ENCODE results near the gene CD96.

The CD96 gene

DNA sequence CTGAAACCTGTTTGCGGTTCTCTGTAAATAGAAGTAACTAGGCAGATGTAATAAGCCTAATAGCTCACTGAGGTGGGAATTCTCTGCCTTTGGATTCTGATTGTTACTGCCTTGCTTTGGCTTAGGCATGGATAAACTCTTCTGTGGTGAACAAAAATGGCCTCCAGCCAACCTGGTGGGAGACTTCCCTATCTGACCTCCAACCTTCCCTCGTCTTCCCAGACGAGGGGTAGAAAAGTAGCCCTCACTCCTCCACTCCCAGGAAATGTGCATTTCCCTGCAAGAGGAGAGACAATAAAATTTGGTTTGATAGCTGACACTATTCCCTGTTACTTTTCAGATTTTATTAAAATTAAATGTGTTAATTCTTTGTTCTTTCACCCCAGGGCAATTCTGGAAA, 606 bp upstream of the CD96 start:
- DNase-seq (ENCODE audit: low spot score) = no peak
- peaks cover 17% of the 10 kb centered on the region for H3K4me1 ChIP-seq (ENCODE audit: insufficient read depth, poor library complexity, severe bottlenecking)
- TF ChIP-seq, protein P1, sequence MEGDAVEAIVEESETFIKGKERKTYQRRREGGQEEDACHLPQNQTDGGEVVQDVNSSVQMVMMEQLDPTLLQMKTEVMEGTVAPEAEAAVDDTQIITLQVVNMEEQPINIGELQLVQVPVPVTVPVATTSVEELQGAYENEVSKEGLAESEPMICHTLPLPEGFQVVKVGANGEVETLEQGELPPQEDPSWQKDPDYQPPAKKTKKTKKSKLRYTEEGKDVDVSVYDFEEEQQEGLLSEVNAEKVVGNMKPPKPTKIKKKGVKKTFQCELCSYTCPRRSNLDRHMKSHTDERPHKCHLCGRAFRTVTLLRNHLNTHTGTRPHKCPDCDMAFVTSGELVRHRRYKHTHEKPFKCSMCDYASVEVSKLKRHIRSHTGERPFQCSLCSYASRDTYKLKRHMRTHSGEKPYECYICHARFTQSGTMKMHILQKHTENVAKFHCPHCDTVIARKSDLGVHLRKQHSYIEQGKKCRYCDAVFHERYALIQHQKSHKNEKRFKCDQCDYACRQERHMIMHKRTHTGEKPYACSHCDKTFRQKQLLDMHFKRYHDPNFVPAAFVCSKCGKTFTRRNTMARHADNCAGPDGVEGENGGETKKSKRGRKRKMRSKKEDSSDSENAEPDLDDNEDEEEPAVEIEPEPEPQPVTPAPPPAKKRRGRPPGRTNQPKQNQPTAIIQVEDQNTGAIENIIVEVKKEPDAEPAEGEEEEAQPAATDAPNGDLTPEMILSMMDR (IDR thresholded peaks at IDR 0.05; ENCODE audit: poor library complexity, severe bottlenecking) = no peak

DNA sequence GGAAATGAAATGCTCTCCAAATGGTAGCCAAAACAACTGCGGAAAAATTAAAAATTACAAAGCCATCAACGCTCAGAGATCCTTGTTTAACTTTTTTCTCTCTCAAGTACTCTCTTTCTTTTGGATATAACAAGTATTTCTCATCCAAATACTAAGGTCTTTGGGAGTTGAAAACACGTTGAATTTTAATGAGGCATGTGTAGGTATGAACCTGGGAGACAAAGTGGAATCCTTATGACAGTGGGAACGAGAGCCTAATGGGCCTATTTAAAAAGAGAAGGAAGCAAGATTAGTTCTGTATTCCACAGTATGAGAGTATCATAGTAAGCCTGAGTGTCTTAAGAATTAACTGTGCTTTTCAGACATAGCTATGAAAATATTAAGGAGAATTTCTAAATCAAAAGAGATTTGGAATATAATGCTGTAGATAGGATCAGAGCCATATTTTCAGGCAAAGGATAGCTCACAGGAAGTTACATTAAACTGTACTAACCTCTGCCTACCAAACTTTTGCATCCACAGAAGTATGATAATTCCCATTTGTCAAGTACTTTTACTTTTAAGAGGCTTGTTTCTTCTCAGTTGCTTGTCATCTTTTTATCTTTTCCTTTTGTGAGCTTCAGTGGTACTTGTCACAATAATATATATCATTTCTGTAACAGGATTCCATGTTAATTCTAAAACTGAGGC, 759 bp downstream of the CD96 start:
- ATAC-seq (ENCODE audit: low read depth) (no peak), DNase-seq (ENCODE audit: low spot score) (no peak)
- Histone ChIP-seq H3K36me3 (ENCODE audit: low read depth) (no peaks in the 10 kb centered on the region), H3K4me1 (ENCODE audit: insufficient read depth, poor library complexity, severe bottlenecking) (peaks cover 17% of the 10 kb centered on the region), H3K9me3 (ENCODE audit: severe bottlenecking) (no peaks in the 10 kb centered on the region), H3K4me3 (ENCODE audit: severe bottlenecking) (no peak overlapping the region), H3K27me3 (ENCODE audit: insufficient read depth, poor library complexity, severe bottlenecking) (no peaks in the 10 kb centered on the region), H3K27ac (ENCODE audit: poor library complexity, severe bottlenecking) (no peak overlapping the region)
- TF ChIP-seq, protein P1 (IDR thresholded peaks at IDR 0.05; ENCODE audit: poor library complexity, severe bottlenecking) = no peak

More for the DNA sequence above, 606 bp upstream of the CD96 start:
- H3K36me3 ChIP-seq (ENCODE audit: low read depth) = no peaks in the 10 kb centered on the region
- no peak for ATAC-seq (ENCODE audit: low read depth)
- no peaks in the 10 kb centered on the region for H3K27me3 ChIP-seq (ENCODE audit: insufficient read depth, poor library complexity, severe bottlenecking)
- no peak overlapping the region for H3K27ac ChIP-seq (ENCODE audit: poor library complexity, severe bottlenecking)
- no peaks in the 10 kb centered on the region for H3K9me3 ChIP-seq (ENCODE audit: severe bottlenecking)
- H3K4me3 ChIP-seq (ENCODE audit: severe bottlenecking) = no peak overlapping the region

DNA sequence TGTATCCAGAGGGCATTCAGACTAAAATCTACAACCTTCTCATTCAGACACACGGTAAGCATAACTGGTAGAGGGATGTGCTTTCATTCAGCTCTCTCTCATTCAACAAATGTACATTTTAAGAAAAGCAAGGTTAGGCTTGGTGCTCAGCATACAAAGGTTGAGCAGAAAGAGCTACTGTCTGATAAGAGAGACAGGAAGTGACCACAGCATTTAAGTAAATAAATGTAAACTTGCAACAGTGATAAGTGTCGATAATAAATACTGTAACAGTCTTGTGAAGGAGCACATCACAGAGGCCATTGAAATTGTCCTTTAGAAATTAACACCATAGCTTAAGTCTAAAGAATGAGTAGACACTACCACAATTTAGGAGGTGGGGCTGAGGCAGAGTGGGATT, 3.4 kb downstream of the CD96 start:
- TF ChIP-seq, protein P1 (IDR thresholded peaks at IDR 0.05; ENCODE audit: poor library complexity, severe bottlenecking) = no peak

DNA sequence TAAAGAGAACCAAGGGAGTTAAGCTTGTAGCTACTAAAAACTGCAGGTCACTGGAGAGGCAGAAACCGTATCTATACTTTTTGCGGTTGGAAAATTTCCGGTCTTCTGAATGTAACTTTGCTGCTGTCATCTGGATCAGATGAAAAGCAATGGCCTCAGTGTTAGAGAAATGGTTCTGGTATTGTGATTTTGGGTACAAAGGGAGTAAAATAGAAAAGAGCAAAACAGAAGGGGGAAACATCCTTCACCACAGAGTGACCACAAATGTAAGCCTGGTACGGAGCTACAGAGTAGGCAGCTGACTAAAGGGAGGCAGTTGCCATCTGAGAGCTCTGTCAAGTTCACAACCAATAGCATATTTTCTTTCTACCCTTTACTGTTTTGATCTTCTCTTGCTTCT, 5.6 kb downstream of the CD96 start:
- H3K4me1 ChIP-seq (ENCODE audit: insufficient read depth, poor library complexity, severe bottlenecking) = no peaks in the 10 kb centered on the region
- TF ChIP-seq, protein P1 (IDR thresholded peaks at IDR 0.05; ENCODE audit: poor library complexity, severe bottlenecking) = no peak
- H3K9me3 ChIP-seq (ENCODE audit: severe bottlenecking) = no peaks in the 10 kb centered on the region
- H3K36me3 ChIP-seq (ENCODE audit: low read depth) = no peaks in the 10 kb centered on the region
- H3K4me3 ChIP-seq (ENCODE audit: severe bottlenecking) = no peak overlapping the region
- peaks cover 3% of the 10 kb centered on the region for H3K27me3 ChIP-seq (ENCODE audit: insufficient read depth, poor library complexity, severe bottlenecking)
- H3K27ac ChIP-seq (ENCODE audit: poor library complexity, severe bottlenecking) = no peak overlapping the region
- no peak for ATAC-seq (ENCODE audit: low read depth)
- DNase-seq (ENCODE audit: low spot score) = no peak

More for the DNA sequence above, 3.4 kb downstream of the CD96 start:
- no peaks in the 10 kb centered on the region for H3K9me3 ChIP-seq (ENCODE audit: severe bottlenecking)
- no peak overlapping the region for H3K27ac ChIP-seq (ENCODE audit: poor library complexity, severe bottlenecking)
- no peaks in the 10 kb centered on the region for H3K36me3 ChIP-seq (ENCODE audit: low read depth)
- H3K4me1 ChIP-seq (ENCODE audit: insufficient read depth, poor library complexity, severe bottlenecking) = no peaks in the 10 kb centered on the region
- ATAC-seq (ENCODE audit: low read depth) (no peak), DNase-seq (ENCODE audit: low spot score) (no peak)
- no peaks in the 10 kb centered on the region for H3K27me3 ChIP-seq (ENCODE audit: insufficient read depth, poor library complexity, severe bottlenecking)
- no peak overlapping the region for H3K4me3 ChIP-seq (ENCODE audit: severe bottlenecking)

DNA sequence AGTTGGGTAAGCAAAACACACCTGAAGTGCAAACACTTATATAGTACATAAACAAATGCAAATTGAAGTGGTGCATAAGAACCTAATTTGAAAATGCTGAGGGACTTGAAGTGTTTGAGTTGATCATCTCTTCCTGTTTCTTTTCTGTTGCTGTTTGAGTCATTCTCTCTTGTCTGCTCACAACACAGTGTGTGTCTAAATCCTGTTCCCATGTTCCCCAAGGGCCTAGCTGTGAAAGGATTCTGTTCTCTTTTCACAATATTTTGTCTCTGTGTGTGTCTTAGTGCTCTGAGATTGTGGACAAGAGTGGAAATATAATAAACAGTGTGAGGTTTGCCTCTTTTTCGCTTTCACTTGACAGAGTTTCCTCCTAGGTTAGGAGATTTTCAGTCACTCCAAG, 6.1 kb downstream of the CD96 start:
- Histone ChIP-seq H3K27ac (ENCODE audit: poor library complexity, severe bottlenecking) (no peak overlapping the region), H3K27me3 (ENCODE audit: insufficient read depth, poor library complexity, severe bottlenecking) (peaks cover 3% of the 10 kb centered on the region), H3K9me3 (ENCODE audit: severe bottlenecking) (no peaks in the 10 kb centered on the region), H3K4me3 (ENCODE audit: severe bottlenecking) (no peak overlapping the region), H3K4me1 (ENCODE audit: insufficient read depth, poor library complexity, severe bottlenecking) (no peaks in the 10 kb centered on the region), H3K36me3 (ENCODE audit: low read depth) (no peaks in the 10 kb centered on the region)
- TF ChIP-seq, protein P1 (IDR thresholded peaks at IDR 0.05; ENCODE audit: poor library complexity, severe bottlenecking) = no peak
- DNase-seq (ENCODE audit: low spot score) (no peak), ATAC-seq (ENCODE audit: low read depth) (no peak)
